GM19035 (cell line): ENCODE results near the gene RHOB.
"Not testable (repeated sequence)": the region's sequence is repeated elsewhere in the genome, so short reads cannot be mapped to it uniquely, and the experiment has no call there.

Experiments used
- ATAC-seq: cut with Tn5 transposase; IDR thresholded peaks from one replicate; pipeline ENCODE4 v1.9.1; 2021; ENCODE audit not compliant: unreplicated experiment

Gene RHOB

GRCh38 chr2:20446917-20447436, at the start of gene RHOB:
Gene RHOB (plus strand): TSS chr2:20447074. CDS start chr2:20447466, 392 bp downstream.
- peak; percentile 94 for ATAC-seq

DNA sequence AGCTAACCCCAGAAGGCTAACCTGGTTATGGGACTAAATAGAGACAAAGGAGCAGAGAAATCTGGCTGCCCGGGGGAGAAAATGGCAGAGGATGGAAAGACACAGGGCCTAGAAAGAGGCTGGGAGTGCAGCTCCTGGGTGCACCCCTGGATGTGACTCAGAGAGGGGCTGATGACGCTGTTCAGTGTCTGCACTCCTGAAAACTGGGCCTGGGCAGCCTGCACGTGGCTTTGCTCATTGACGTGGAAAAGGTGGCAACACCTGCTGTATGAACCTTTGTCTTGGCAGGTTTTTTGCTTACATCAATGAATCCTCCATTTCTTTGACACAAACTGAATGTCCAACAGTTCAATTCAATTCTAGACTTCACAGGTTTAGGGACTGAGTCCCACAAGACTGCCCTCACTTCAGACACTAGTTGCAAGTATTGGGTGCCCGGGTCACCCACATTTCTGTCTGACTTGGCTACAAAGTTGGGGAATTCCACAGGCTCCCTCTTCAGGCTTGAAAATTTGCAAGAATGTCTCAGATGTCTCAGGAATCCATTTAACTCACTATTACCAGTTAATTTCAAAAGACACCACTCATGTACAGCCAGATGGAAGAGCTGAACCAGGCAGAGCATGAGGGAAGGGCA, 48.9 kb upstream of the RHOB start:
- ATAC-seq, result no peak

GRCh38 chr2:20398956-20399567, 47.8 kb upstream of the RHOB start:
- no peak for ATAC-seq

DNA sequence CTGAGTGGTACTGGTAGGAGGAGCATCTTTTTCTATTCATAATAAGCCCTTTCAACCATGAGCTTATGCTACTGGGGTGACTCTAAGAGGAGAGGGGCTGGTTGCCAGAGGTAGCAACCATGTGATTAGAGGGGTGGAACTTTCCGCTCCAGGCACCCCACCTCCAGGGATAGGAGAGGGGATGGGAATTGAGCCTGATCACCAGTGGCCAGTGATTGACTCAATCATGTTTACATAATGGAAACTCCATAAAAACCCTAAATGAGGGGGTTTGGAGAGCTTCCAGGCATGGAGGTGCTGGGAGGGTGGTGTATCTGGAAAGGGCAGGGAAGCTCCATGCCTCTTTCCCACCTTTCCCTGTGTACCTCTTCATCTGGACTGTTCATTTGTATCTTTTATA, 46.6 kb upstream of the RHOB start:
- ATAC-seq, result no peak

DNA sequence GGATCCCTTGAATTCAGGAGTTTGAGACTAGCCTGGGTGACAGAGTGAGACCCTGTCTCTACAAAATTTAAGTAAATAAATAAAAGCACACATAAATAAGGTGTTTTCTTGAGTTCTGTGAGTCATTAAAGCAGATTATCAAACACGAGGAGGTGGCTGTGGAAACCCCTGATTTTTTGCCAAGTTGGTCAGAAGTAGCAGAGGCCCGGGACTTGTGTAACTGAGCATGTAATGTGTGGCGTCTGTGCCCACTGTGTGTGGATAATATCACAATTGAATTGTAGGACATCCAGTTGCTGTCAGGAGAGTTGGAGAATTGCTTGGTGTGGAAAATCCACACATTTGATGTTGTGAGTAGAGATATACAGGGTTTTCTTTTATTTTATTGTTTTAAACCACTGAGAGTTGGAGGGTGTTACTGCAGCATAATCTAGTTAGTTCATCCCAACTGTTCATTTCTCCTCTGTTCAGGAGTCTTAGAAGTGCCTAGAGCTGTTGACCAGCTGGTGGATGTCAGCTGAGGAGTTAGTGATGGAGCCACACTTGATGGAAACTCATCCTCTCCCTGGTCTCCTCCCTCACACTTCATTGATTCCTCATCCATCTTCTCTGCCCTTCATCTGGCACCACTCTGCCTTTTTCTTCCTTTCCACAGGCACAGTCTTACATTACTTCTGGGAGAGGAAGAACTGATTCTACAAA, 45.9 kb upstream of the RHOB start:
- ATAC-seq, result no peak

DNA sequence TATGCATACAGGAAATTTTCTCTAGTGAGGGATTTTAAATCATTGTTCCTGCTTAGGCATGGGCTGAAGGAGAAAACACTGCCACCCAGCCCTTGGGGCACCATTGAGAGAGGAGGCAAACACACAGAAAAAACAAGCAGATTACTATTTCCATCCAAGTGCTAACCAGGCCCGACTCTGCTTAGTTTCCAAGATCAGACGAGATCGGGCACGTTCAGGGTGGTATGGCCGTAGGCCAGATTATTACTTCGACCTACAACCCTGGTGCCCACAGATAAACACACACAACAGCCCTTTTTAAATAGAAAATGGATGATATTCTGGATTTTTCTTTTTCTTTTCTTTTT, 45.4 kb upstream of the RHOB start:
- no peak for ATAC-seq

DNA sequence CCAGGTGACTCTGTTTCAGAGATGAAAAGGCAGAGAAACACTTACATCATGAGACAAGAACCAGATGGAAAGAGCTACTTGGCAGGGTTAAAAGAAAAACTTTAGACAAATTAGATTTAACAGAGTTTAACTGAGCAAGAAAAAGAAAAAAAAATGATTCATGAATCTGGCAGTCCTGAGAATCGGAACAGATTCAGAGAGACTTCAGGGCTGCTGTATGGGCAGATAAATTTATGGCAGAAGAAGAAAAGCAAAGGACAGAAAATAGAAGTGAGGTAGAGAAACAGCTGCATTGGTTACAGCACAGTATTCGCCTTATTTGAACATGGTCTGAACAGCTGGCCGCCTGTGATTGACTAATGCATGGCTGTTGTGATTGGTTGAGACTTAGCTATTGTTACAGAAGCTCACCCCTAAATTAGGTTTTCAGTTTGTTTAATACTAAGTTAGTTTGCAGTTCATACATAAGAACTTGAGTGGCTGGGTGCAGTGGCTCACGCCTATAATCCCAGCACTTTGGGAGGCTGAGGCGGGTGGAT, 43.0 kb upstream of the RHOB start:
- ATAC-seq, result no peak

GRCh38 chr2:20404950-20405349, 41.9 kb upstream of the RHOB start:
- ATAC-seq, result no peak

GRCh38 chr2:20409039-20409438, 37.8 kb upstream of the RHOB start:
- ATAC-seq, result no peak

DNA sequence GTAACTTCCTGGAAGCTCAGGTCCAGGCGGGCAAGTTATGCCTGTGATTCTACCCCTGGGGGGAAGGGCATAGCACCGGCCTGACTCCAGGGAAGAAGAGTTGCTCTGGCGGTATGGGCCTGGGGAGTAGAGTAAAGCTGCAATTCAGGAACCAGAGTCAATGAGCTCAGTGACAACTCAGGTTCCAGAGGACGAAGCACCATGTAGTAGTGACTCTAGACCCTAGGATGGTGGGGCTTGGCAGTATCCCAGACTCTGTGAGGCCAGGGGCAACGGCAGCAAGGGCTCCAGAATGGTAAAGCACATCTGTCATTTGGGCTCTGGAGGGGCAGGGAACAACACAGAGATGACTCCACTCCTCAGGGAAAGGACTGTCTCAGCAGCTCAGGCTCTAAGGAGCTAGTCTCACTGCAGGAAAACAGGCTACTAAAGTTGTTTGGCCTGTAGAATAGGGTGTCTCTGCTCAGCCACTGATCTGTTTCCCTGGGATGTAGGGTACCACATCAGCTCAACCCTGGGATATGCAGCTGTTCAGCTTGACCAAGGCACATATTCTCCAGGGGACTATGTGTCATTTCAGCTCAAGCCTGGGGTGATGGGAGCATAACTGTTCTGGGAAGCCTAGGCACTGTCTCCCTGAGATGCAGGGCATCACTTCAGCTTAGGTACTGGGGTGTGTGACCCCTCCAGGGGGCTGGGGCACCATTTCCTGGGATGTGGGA, 36.2 kb upstream of the RHOB start:
- ATAC-seq, result no peak

GRCh38 chr2:20411361-20411894, 35.4 kb upstream of the RHOB start:
- peak; percentile 100 for ATAC-seq

DNA sequence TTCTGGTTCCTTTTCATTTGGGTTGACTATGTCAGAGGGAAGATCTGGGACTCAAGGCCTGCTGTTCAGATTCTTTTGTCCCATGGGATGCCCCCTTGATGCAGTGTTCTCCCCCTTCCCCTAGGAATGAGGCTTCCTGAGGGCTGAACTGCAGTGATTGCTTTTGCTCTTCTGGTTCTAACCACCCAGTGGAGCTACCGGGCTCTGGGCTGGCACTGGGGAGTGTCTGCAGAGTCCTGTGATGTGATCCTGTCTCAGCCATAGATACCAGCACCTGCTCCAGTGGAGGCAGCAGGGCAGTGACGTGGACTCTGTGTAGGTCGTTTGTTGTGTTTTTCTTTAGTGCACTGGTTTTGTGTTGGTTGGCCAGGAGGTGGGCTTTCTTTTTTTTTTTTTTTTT, 32.1 kb upstream of the RHOB start:
- ATAC-seq, result no peak

GRCh38 chr2:20415511-20415918, 31.4 kb upstream of the RHOB start:
- ATAC-seq, result no peak

- no peak for ATAC-seq
Measured at GRCh38 chr2:20416723-20417122, 30.2 kb upstream of the RHOB start.

DNA sequence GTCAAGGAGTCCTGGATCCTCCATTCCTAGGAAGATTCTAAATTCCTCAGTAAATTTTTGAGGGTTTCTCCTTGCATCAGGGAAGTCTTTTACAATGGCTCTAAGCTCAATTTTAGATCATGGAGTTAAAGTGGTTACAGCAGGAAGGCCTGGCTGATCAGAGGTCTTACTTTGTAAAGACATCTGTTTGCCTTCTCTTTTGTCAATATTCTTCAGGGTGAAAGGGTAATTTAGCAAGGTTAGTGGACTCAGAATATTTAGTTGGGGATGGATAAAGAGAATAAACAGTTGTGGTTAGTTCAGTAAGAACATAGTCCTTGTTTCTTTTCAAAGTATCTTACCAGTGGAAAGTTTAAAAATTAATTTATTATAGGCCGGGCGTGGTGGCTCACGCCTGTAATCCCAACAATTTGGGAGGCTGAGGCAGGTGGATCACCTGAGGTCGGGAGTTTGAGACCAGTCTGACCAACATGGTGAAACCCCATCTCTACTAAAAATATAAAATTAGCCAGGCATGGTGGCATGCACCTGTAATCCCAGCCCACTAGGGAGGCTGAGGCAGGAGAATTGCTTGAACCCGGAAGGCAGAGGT, 29.5 kb upstream of the RHOB start:
- not testable (repeated sequence) for ATAC-seq

GRCh38 chr2:20418519-20418918, 28.4 kb upstream of the RHOB start:
- no peak for ATAC-seq

DNA sequence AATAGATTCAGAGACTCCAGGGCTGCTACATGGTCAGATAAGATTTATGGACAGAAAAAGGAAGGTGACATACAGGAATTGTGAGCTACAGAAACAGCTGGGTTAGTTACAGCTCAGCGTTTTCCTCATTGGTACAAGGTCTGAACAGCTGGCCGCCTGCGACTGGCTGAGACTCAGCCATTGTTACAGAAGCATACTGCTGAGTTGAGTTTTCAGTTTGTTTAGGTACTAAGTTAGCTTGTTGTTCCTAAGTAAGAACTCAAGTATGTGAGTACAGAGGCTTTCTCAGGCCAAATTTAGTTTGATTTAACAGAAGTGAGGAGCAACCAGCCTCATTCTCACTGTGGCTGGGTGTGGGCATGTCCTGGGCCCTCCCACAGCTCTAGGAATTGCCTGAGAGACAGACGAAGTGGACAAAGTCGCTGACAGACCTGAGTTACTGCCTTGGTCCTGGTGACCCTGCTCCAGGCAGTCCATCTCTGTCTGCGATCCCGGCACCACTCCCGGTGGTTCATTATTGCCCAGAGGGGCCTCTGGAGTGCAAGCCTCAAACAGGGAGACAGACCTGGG, 27.8 kb upstream of the RHOB start:
- ATAC-seq, result no peak

GRCh38 chr2:20419752-20420151, 27.1 kb upstream of the RHOB start:
- ATAC-seq, result no peak

DNA sequence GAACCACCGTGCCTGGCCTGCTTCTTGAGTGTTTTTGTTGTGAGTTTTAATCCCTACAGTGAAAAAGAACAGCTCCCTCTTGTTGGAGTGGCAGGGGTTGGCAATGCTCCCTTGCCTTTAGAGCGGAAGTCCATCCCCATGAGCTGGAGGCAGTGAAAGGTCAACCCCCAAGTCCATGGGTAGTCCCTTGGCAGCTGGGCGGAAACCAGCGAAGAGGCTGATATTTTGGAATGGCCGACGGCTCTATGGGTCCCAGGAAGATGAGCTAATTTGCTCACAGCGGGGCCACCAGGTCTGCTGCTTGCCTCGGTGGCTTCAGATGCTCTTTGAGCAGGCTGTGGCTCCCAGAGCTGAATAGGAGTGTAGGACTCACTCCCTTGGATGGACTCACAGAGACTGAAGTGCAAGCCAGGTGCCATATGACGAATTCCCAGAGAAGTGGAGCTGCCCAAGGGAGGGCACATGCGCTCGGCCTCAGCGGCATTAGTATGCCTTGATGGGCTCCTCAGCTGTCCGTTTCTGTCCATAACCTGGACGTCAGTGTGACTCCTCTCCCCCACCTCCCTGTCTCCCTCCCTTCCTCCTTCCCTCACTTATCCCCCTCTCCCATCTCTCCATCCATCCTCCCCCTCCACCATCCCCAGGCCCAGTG, 25.4 kb upstream of the RHOB start:
- ATAC-seq, result no peak

- ATAC-seq, result no peak
Measured at GRCh38 chr2:20421988-20422370, 24.9 kb upstream of the RHOB start.
